ENCODE measurements around the gene SLC35A5.

The SLC35A5 gene

GRCh38 chr3:112623717-112624116 is 61.9 kb downstream of the SLC35A5 start:
- DNase-seq (ENCODE audit: low read depth, low spot score) = no peak

DNA sequence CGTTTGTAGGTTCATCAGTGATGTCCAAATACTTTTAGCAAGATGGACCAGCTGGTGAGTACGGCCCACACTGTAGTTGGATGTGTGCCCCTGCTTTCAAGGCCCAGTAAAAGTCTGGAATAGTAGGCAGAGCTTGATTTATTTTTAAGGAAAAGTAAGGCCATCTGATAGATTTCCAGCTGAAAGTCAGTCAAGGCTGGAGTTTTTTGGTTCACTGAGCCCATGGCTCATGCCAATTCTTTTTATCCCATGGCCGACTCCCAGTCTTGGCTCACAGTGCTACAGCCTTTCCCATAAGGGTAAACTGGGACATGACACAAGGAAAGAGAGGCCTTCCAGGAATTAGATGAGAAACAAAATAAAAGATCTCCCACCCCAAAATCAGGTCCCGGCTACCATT is 65.6 kb downstream of the SLC35A5 start:
- DNase-seq (ENCODE audit: low read depth, low spot score) = no peak

DNA sequence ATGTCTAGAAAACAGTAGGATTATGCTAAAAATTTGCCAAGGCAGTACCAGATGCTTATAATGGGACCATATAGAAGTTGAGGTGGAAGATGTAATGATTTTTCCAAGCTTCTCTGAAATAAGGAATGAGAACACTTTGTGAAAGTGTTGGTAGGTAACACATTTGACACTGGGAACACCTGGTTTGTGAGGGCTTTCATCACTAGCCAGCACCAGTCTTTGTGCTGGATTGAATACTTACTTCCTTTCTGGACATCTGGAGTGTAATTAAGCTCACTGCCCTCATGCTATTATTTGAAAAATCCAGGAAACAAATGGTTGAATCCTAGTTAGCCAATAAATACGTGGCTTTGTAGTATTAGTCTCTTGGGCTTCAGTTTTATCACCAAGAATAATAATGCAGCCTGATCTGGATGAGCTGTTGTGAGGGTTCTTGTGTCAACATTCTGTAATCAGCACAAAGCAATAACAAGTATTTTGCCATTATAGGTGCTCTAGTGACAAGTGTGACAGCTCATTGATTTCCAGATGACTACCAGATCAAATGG is 66.1 kb downstream of the SLC35A5 start:
- DNase-seq (ENCODE audit: low read depth, low spot score) = no peak

DNA sequence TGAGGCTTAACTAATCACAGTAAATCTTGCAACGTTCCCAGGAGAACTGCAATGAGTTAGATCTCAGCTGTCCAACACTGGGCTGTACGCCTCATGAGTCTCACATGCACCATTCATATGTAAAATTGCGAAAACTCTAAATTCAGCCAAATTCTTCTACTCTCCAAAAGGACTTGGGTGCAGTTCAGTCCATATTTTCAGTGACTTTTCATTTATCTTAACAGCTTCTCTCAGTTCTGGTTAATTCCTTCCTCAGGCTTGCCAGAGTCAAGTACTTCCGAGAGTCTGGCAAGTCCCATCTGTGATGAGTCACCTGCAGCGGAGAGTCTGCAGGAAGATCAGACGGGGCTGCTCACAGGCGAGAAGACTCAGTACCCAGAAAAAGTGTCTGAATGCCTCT is 67.6 kb downstream of the SLC35A5 start:
- DNase-seq (ENCODE audit: low read depth, low spot score) = no peak

GRCh38 chr3:112631257-112631656 is 69.4 kb downstream of the SLC35A5 start:
- DNase-seq (ENCODE audit: low read depth, low spot score) = no peak

- DNase-seq (ENCODE audit: low read depth, low spot score) = no peak
These were observed 70.8 kb downstream of the SLC35A5 start for GRCh38 chr3:112632596-112632995.

- DNase-seq (ENCODE audit: low read depth, low spot score) = no peak
These were observed 71.3 kb downstream of the SLC35A5 start for GRCh38 chr3:112633191-112633590.

DNA sequence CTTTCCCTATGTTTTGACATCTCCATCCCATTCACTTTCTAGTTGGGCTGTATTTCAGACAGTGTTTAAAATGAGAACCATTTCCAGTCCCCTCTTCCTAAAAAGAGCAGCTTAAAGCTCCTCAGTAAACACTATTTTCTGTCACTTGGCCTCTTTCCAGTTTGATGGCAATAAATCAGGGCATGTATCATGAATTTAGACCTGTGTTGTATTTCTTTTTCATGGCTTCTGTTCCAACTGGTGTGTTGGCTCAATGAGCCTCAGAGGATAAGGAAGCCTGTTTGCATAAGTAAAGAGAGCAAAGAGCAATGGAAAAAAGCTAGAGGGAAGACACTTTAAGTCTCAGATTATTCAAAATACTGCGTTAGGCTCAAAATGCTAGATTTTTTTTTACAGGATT is 71.9 kb downstream of the SLC35A5 start:
- no peak for DNase-seq (ENCODE audit: low read depth, low spot score)

DNA sequence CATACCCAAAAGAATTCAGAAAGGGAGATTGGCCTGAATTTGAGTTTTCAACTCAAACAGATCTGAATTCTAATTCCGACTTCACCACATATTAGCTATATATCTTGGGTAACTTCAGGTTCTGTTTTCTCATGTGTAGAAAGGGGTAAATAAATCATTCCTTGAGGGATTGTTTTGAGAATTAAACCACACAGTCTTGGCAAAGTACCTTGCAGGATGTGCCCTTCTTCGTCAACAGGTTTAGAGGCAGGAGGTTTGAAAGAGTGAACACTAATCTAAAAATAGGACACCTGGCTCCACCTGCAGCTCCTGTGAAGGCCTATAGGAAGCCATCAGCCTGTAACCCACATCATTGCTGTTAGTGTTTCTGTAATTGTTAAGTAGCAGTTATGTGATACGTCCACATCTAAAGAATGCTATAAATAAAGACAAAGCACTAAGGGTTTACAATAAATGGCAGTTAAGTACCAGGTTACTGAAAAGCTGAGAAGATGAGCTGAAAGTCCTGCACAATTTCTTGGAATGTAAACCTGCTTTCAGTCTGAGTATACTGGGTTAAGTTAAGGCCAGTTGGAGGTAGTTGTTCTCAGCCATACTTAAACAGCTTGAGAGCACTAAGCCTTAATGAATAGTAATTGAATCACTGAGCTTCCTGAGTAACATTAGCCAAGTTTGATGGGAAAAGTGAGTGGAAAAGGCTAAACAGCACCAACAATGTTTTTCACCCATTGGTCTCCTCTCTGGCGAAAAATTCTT is 73.1 kb downstream of the SLC35A5 start:
- DNase-seq (ENCODE audit: low read depth, low spot score) = no peak
